Activated CD8-positive, alpha-beta memory T cell treated with anti-CD3 and anti-CD28 coated beads for 48 hours (primary cell): ENCODE data around the gene MIPEP.

ENCODE experiments used
- DNase-seq, 3 experiments: peaks; one replicate each; pipeline ENCODE4 v3.0.0-alpha.2; 2020; ENCODE audit warnings: low read depth in 2 of 3, low spot score in 2 of 3

The MIPEP gene

DNA sequence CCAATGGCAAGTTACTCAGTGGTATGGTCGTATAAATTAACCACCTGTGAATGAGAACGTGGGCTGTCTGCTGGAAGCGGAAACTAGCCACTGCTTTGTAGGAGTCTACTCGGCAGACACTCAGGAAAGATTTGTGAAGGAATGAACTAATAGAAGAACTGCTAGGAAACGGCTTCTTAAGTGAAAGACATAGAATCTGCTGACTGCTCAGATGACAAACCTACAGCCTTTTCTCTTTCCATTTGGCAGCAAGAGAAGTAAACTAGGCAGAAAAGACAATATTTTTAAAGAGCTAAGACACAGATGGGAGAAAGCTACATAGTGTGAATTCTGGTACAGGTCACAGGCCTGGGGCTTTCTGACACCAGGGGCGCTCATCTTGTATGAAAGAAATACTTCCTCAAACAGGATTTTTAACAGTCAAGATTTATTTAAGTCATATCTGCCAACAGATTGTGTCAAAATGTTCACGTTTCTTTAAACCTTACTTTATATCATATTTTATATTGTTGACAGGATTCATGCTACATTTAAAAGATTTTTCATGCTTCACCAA is 78.4 kb downstream of the MIPEP start:
- DNase-seq = no peak

- DNase-seq = no peak
Observed at GRCh38 chr13:23808803-23809202, 80.4 kb downstream of the MIPEP start.

DNA sequence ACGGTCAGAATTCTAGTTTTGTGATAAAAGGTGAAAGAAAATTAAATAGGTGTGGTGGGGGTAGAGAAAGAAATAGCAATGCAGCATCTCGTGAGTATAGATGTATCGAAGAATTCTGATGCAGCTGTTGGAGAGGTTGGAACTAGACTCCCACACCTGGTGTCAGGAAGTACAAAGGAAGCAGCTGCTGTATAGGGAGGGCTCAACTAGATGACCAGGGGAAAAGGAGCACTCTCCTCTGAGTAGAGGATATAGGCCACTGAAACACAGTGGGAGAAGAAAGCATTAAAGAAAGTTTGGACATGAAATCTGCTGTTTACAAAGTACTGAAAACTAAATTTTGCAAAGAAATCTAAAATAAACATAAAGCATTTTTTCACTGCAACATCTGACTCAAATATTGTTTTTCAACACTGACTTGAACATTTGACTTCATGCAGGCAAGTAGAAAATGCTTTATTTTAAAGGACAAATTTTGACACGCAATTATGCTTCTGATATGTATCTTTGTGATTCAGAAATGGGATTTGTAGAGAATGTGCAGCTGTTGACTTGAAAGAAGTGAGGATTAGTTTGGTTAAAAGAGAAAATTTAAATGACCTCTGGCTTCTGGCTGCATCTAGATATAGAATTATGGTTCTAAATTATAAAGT is 82.2 kb downstream of the MIPEP start:
- DNase-seq = no peak

- DNase-seq = no peak
Observed at GRCh38 chr13:23805821-23806220, 83.4 kb downstream of the MIPEP start.

GRCh38 chr13:23805122-23805521 is 84.1 kb downstream of the MIPEP start:
- no peak for DNase-seq

GRCh38 chr13:23804166-23804565 is 85.0 kb downstream of the MIPEP start:
- DNase-seq = no peak

- DNase-seq = no peak
Observed at GRCh38 chr13:23801141-23801540, 88.1 kb downstream of the MIPEP start.

- no peak for DNase-seq
Observed at GRCh38 chr13:23799945-23800344, 89.3 kb downstream of the MIPEP start.

DNA sequence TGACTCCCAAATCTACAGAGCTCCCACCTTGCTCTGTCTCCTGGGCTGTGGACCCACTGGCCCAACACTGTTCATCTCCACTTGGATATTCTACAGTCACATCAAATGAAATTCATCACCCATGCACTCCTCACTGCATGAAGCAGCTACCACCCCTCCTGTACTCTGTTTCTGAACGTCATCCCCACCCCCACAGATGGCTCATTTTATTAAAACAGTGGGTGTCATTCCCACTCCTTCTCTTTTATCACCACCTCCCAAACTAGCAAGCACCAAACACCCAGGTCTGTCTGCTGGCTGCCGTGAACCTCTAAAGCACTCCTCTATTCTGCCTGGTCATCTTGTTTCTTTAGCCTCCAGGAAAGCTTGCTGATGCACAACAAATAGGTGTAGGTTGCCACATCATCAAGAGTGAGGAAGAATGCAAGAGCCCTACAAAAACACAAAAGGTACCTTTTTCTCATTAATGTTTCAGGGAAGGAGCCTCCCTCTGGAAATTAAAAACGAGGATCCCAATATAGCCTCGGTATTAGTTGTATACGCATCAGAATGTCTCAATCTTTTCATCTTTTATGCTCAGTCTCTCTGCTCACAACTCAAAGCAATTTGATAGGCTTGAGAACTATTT is 91.8 kb downstream of the MIPEP start:
- no peak for DNase-seq

DNA sequence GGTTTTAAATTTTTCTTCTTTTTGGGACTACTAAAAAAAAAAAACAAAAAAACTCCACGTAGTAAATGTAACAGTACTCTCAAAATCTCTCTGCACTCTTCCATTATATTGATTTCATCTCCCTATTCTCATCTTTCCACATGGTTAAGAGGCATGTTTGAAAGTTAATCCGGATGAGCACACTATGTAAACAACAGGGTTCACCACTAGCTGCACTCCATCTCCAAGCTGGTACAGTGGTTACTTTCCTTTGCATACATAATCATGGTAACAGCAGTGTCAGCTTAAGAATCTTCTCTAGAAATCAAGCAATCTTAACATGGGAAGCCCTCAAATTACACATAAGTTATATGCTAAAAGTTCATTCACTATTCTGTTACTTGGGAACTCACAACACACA is 92.6 kb downstream of the MIPEP start:
- no peak for DNase-seq

- no peak for DNase-seq
Observed at GRCh38 chr13:23794267-23795161, 94.7 kb downstream of the MIPEP start.

DNA sequence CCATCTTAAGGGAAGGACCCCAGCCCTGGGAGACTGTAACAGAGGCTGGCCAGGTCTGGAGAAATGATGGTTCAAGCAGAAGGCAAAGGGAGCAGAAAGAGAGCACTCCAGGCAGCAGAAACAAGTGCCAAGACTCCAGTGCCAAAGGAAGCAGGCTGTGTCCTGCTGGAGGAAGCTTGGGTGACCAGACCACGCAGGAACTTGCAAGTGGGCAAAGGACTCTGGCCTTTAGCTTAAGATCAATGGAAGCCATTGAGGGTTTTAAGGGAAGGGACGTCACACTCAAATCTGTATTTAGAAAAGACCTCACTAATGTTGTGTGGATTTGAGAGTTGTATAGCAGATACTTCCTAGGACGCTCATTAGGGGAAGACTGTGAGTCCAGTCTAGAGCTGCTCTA is 95.5 kb downstream of the MIPEP start:
- DNase-seq = no peak

DNA sequence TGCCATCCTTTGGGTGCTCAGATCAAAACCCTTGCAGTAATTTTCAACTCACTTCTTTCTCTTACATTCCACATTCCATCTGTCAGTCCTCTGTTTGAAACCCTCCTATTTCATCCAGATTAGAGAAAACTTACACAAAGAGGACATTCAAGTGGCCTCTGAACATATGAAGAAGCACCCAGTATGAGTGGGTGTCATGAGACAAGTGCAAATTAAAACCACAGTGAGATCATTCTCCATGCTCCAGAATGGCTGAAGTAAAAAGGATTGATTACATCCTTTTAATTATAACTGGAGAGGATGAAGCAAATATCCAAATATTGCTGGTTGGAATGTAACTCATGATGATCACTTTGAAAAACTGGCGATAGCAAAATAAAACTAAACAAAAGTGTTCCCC is 96.5 kb downstream of the MIPEP start:
- no peak for DNase-seq

- no peak for DNase-seq
Observed at GRCh38 chr13:23790577-23791170, 98.5 kb downstream of the MIPEP start.

DNA sequence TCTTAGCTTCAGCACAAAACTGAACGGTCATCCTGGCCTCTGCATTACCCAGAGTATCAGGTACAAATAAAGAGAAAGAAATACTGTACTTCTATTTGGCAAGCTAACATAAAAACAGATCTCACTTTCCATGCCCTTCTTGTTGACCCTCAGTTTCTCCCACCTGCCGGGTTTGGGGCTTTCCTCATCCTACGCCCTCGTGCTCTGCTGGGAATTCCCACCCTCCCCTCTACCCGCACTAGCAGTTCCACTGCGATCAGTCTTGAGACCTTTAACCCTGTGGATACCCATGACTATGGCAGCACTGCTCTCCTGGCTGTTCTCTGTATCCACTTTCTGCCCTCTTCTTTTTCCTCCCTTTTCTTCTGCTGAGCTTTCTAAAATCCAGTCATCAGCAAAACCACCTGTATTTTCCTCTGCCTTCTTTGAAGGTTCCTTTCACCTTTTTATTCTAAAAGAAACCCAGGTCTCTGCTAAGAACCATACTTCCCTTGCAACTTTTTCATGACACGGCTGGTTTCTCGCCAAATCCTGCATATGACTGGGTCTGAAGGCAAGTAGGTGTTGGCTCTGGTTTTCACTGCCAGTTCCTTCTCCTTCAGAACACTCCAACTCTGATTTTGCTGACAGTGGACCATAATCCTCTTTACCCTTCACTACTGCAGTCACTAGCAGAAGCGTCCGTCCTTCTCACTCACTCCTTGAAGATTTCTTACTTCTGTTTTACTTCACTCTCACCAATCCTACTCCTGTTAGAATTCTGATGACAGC is 99.4 kb downstream of the MIPEP start:
- DNase-seq = no peak

- no peak for DNase-seq
Observed at GRCh38 chr13:23788459-23788858, 100.7 kb downstream of the MIPEP start.

GRCh38 chr13:23787464-23787863 is 101.7 kb downstream of the MIPEP start:
- DNase-seq = no peak

- no peak for DNase-seq
Observed at GRCh38 chr13:23786607-23787006, 102.6 kb downstream of the MIPEP start.

GRCh38 chr13:23778879-23779278 is 110.3 kb downstream of the MIPEP start:
- DNase-seq = no peak

DNA sequence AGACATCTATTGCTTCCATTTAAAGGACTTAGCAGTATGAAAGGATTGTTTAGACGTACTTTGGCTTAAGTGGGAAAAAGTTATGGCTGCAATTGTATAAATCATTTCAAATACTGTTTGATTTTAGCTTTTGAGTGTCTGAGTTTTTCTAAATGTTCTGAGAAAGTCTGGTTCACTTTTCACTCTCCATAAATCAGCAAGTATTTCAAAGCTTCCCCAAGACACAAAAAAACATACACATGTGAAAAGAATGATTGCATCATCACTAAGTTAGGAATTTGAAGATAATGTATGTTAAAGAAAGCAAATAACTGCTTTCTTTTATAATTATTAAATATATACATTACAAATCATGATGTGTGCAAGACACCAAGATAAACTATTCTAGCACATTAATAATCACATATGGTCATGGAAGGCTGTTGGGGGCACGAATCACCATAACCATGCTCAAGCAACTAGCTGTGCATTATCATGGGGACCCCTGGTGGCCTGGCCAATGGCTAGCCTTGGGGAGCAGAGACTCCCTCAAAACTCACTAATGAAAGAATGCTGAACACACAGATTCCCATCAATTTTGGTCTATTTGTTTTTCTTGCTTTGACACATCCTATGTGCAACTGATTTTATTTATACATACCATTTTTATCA is 111.1 kb downstream of the MIPEP start:
- DNase-seq = no peak
